Measurements from ENCODE around the gene CEACAM19. TPM values are rescaled to one million over a fixed set of nuclear protein-coding genes. Genes with fewer than 3 reads are reported as not detected.

Gene CEACAM19
- total and polyA plus RNA-seq, 2 of the 13 experiments (the other 11 are each of a cell fraction or from before 2014, with no cell fraction given), result 1.3 to 4.0 TPM

GRCh38 chr19:44712864-44713515 lies 41.7 kb downstream of the CEACAM19 start (continued):
- TF ChIP-seq ZNF446 (CRISPR knock-in tag; IDR thresholded peaks at IDR 0.05), result no peak

GRCh38 chr19:44714597-44715169 lies 43.4 kb downstream of the CEACAM19 start:
- ATAC-seq (no peak), FAIRE-seq (no peak), DNase-seq (ENCODE audit: low spot score) (no peak)
- no peaks in the 10 kb centered on the region; the same call in 1 of the 2 replicates for H4K20me1 ChIP-seq (ENCODE audit: insufficient read depth, low read length)
- peaks cover 13% of the 10 kb centered on the region for H3K9me3 ChIP-seq (ENCODE audit: low read length)
- intact Hi-C loops (cut with micrococcal nuclease; ENCODE audit: unreplicated experiment) (no loop called here), in situ Hi-C loops (cut with HindIII; ENCODE audit: extremely low pct_ligation_motif_present, low pct_unique_long_range_greater_than_20kb) (no loop called here)
- whole genome bisulfite sequencing (ENCODE audit: low lambda C conversion rate), result 67% methylated on average over 2 of the region's 2 CpGs
- H2AFZ ChIP-seq (ENCODE audit: low read length), result no peak overlapping the region
- no TSS peak for BruUV-seq (replicated peaks)
- H3K36me3 ChIP-seq (replicated peaks in 1 of 2; ENCODE audit: control insufficient read depth in 1 of 2, insufficient read depth in 2 of 2, low read length in 2 of 2), result peaks cover 7 to 13% of the 10 kb centered on the region in 2 experiments
- no peak overlapping the region for H3K4me2 ChIP-seq (ENCODE audit: low read depth, low read length)
- no peak overlapping the region for H3K4me3 ChIP-seq (replicated peaks in 1 of 3; ENCODE audit: insufficient read depth in 1 of 3, low read depth in 2 of 3, low read length in 3 of 3)
- POLR2A ChIA-PET, result interaction anchor here (1.2 to 8.0 kb wide), 3 partner anchors 9 to 20 kb away, joined by 3 to 94 read pairs (median 16); no protein-coding TSS in a partner anchor
- H3K27me3 ChIP-seq (ENCODE audit: control insufficient read depth in 1 of 2, insufficient read depth in 2 of 2, low read length in 2 of 2), result no peaks in the 10 kb centered on the region; a peak in 1 of 5 replicates
- H3K4me1 ChIP-seq (ENCODE audit: insufficient read depth, low read length), result peaks cover 47% of the 10 kb centered on the region
- peaks cover 22% of the 10 kb centered on the region for H3K79me2 ChIP-seq (ENCODE audit: insufficient read depth, low read length)
- no peak overlapping the region for H3K27ac ChIP-seq (ENCODE audit: extremely low read length, insufficient read depth, low read length)
- TF ChIP-seq TERF1 (CRISPR knock-in tag; IDR thresholded peaks at IDR 0.05), result no peak
- TF ChIP-seq AGO2 (optimal IDR thresholded peaks at IDR 0.05; ENCODE audit: low read depth, low read length), result peak; percentile 7
- TF ChIP-seq ELF1 (CRISPR knock-in tag; IDR thresholded peaks at IDR 0.05), result no peak
- TF ChIP-seq JUND (CRISPR knock-in tag; IDR thresholded peaks at IDR 0.05), result no peak
- CTCF ChIA-PET (ENCODE audit: low intra/inter-chr PET ratio, low total read pairs), result no interaction called here
- no peak overlapping the region for H3K9ac ChIP-seq (ENCODE audit: insufficient read depth, low read depth, low read length)
